SK-N-SH (cell line): ENCODE measurements around the gene CLEC1B. TPM values are rescaled to one million over a fixed set of nuclear protein-coding genes. Genes with fewer than 3 reads are reported as not detected.
"Not testable (repeated sequence)": the region's sequence is repeated elsewhere in the genome, so short reads cannot be mapped to it uniquely, and the experiment has no call there.

Experiments
- CTCF ChIA-PET: fragments of 300-600, 350-600 bp; formaldehyde crosslinking; extraction: SDS; loops from one replicate; lab custom pipeline; 2021; lab: Yijun Ruan, JAX
- POLR2A ChIA-PET: fragments of 350-600 bp; sonication (Branson Sonifier 250); formaldehyde crosslinking; extraction: SDS; loops from one replicate; lab custom pipeline; 2020; ENCODE audit warnings: antibody characterized with exemption, inconsistent platforms; lab: Yijun Ruan, JAX
- DNase-seq: peaks from one replicate; pipeline ENCODE4 v3.0.0; 2012
- H2AFZ ChIP-seq: fragments of 200-600 bp; sonication (generic); 2 replicates; pipeline ENCODE4 v1.8.1; 2016; ENCODE audit warnings: antibody characterized with exemption, mild to moderate bottlenecking, low read depth
- H3F3A ChIP-seq: fragments of 200-600 bp; sonication (generic); replicated peaks from 2 replicates; pipeline ENCODE3; 2016; ENCODE audit warnings: antibody characterized with exemption, mild to moderate bottlenecking; ENCODE audit not compliant: insufficient read depth
- H3K27ac ChIP-seq, 2 experiments: fragments of 200-500 bp in 1 of 2; fragments of 200-600 bp in 1 of 2; sonication (Bioruptor generic) in 1 of 2; sonication (generic), shearing (Covaris generic) in 1 of 2; 2 replicates each; pipeline versions ENCODE4 v1.5.1 to v1.6.1; 2014 to 2016; ENCODE audit warnings: low read depth in 2 of 2, inconsistent platforms in 1 of 2, low read length in 1 of 2, mild to moderate bottlenecking in 1 of 2, mixed read lengths in 1 of 2
- H3K27me3 ChIP-seq: fragments of 200-600 bp; sonication (generic), shearing (Covaris generic); 2 replicates; pipeline ENCODE4 v1.6.1; 2016; ENCODE audit warnings: mixed run types; ENCODE audit not compliant: insufficient read depth
- H3K36me3 ChIP-seq, 2 experiments: fragments of 200-500 bp in 1 of 2; fragments of 200-600 bp in 1 of 2; sonication (Bioruptor generic) in 1 of 2; sonication (generic) in 1 of 2; replicated peaks in 1 of 2; 2 replicates each; pipeline versions ENCODE3 to v1.5.1; 2014 to 2016; ENCODE audit warnings: low read length in 1 of 2, mild to moderate bottlenecking in 1 of 2; ENCODE audit not compliant: insufficient read depth in 2 of 2, control insufficient read depth in 1 of 2
- H3K4me1 ChIP-seq, 2 experiments: fragments of 200-500 bp in 1 of 2; fragments of 200-600 bp in 1 of 2; sonication (Bioruptor generic) in 1 of 2; sonication (generic), shearing (Covaris generic) in 1 of 2; 2 replicates each; pipeline versions ENCODE4 v1.5.1 to v1.6.1; 2014 to 2016; ENCODE audit warnings: low read depth in 1 of 2, low read length in 1 of 2, mixed run types in 1 of 2; ENCODE audit not compliant: insufficient read depth in 2 of 2, control insufficient read depth in 1 of 2
- H3K4me2 ChIP-seq: fragments of 200-600 bp; sonication (generic), shearing (Covaris generic); 2 replicates; pipeline ENCODE4 v1.6.1; 2017; ENCODE audit warnings: mixed run types
- H3K4me3 ChIP-seq, 2 experiments: fragments of 200-500 bp in 1 of 2; fragments of 200-600 bp in 1 of 2; sonication (Bioruptor generic) in 1 of 2; sonication (generic), shearing (Covaris generic) in 1 of 2; 2 replicates each; pipeline versions ENCODE4 v1.5.1 to v1.8.1; 2014 to 2016; ENCODE audit warnings: low read depth in 2 of 2, inconsistent platforms in 1 of 2, low read length in 1 of 2, mild to moderate bottlenecking in 1 of 2, mixed read lengths in 1 of 2, moderate library complexity in 1 of 2
- H3K79me2 ChIP-seq: fragments of 200-600 bp; sonication (generic); 2 replicates; pipeline ENCODE4 v1.8.1; 2017; ENCODE audit warnings: mild to moderate bottlenecking; ENCODE audit not compliant: insufficient read depth
- H3K9ac ChIP-seq: fragments of 200-600 bp; sonication (generic); 2 replicates; pipeline ENCODE4 v1.6.1; 2017; ENCODE audit warnings: mixed run types
- H3K9me2 ChIP-seq: fragments of 200-600 bp; sonication (generic); 2 replicates; pipeline ENCODE4 v1.6.1; 2017; ENCODE audit warnings: mixed run types
- H3K9me3 ChIP-seq: fragments of 200-600 bp; sonication (generic); 2 replicates; pipeline ENCODE4 v1.6.1; 2017; ENCODE audit warnings: mixed run types, mild to moderate bottlenecking, moderate library complexity
- H4K20me1 ChIP-seq: fragments of 200-600 bp; sonication (generic); 2 replicates; pipeline ENCODE4 v1.6.1; 2017; ENCODE audit warnings: mild to moderate bottlenecking, mixed run types; ENCODE audit not compliant: insufficient read depth
- EP300 ChIP-seq, 2 experiments: IDR thresholded peaks; 2 replicates each; pipeline versions ENCODE4 v1.4.0 to v1.6.1; 2012; ENCODE audit warnings: borderline replicate concordance in 1 of 2, low read depth in 1 of 2, low read length in 1 of 2
- FOXJ3 ChIP-seq: sonication (generic); formaldehyde crosslinking; IDR thresholded peaks from 2 replicates; pipeline ENCODE4 v1.5.1; 2020; ENCODE audit warnings: mild to moderate bottlenecking, missing genetic modification reagents
- FOXM1 ChIP-seq: IDR thresholded peaks from 2 replicates; pipeline ENCODE4 v1.4.0; 2012; ENCODE audit warnings: low read depth, mild to moderate bottlenecking
- GABPA ChIP-seq: IDR thresholded peaks from 2 replicates; pipeline ENCODE4 v1.4.0; 2012; ENCODE audit warnings: low read depth, mild to moderate bottlenecking
- IRF3 ChIP-seq: fragments of 150-350 bp; IDR thresholded peaks from 2 replicates; pipeline ENCODE4 v1.6.1; 2016; ENCODE audit warnings: mild to moderate bottlenecking, low read depth, low read length
- MAX ChIP-seq: IDR thresholded peaks from 2 replicates; pipeline ENCODE4 v1.4.0; 2012; ENCODE audit warnings: low read depth
- MEF2A ChIP-seq: IDR thresholded peaks from 2 replicates; pipeline ENCODE4 v1.4.0; 2012; ENCODE audit warnings: low read depth, borderline replicate concordance
- MXI1 ChIP-seq: IDR thresholded peaks from 2 replicates; pipeline ENCODE4 v1.6.1; 2012; ENCODE audit warnings: mild to moderate bottlenecking, low read depth, low read length, improper control_type of control experiment
- PBX3 ChIP-seq: IDR thresholded peaks from 2 replicates; pipeline ENCODE4; 2012
- POLR2AphosphoS5 ChIP-seq: IDR thresholded peaks from 2 replicates; pipeline ENCODE4 v1.6.1; 2012; ENCODE audit warnings: low read depth, low read length
- REST ChIP-seq: IDR thresholded peaks from 2 replicates; pipeline ENCODE4 v1.6.1; 2012; ENCODE audit warnings: mild to moderate bottlenecking, low read depth, low read length, moderate library complexity
- TAF1 ChIP-seq: IDR thresholded peaks from 2 replicates; pipeline ENCODE4 v1.6.1; 2012; ENCODE audit warnings: low read depth, mild to moderate bottlenecking, low read length, moderate library complexity, borderline replicate concordance
- TEAD4 ChIP-seq: IDR thresholded peaks from 2 replicates; pipeline ENCODE4 v1.4.0; 2012; ENCODE audit warnings: mild to moderate bottlenecking, borderline replicate concordance; ENCODE audit not compliant: insufficient read depth
- USF1 ChIP-seq: IDR thresholded peaks from 2 replicates; pipeline ENCODE4 v1.4.0; 2012; ENCODE audit warnings: low read depth, borderline replicate concordance
- YY1 ChIP-seq: IDR thresholded peaks from 2 replicates; pipeline ENCODE4 v1.4.0; 2012; ENCODE audit warnings: low read depth, mild to moderate bottlenecking
- ZBTB33 ChIP-seq: IDR thresholded peaks from 2 replicates; pipeline ENCODE4 v1.4.0; 2012; ENCODE audit warnings: low read depth, borderline replicate concordance
- WGBS: methylation state at CpG from one replicate; pipeline ENCODE4 v1.1.6; 2017; ENCODE audit warnings: low lambda C conversion rate; 5-methylcytosine and 5-hydroxymethylcytosine counted together
- polyA plus RNA-seq, 3 experiments: library from polyadenylated mRNA; depleted of rRNA; stranded (reverse); fragments of >200 nt; gene quantifications; 2 replicates each; pipeline ENCODE4 v1.2.3, GENCODE V29; 2012

Gene CLEC1B
- polyA plus RNA-seq, 1 of the 3 experiments (the other 2 are of a cell fraction), result not detected

GRCh38 chr12:9977916-9978315, 21.0 kb downstream of the CLEC1B start:
- Histone ChIP-seq H3K27ac (no peak overlapping the region), H2AFZ (no peak overlapping the region), H3K4me3 (no peak overlapping the region), H4K20me1 (no peaks in the 10 kb centered on the region), H3K36me3 (no peaks in the 10 kb centered on the region), H3K27me3 (no peaks in the 10 kb centered on the region), H3K9ac (no peak overlapping the region), H3K4me1 (no peaks in the 10 kb centered on the region), H3K79me2 (no peaks in the 10 kb centered on the region), H3F3A (no peaks in the 10 kb centered on the region), H3K9me3 (no peaks in the 10 kb centered on the region), H3K9me2 (no peaks in the 10 kb centered on the region), H3K4me2 (no peak overlapping the region)
- CTCF ChIA-PET, result interaction anchor here (0.5 kb wide), 1 partner anchor 654 kb away, joined by 3 read pairs; no protein-coding TSS in a partner anchor
- no peak for DNase-seq
- POLR2A ChIA-PET, result no interaction called here
- TF ChIP-seq USF1 (no peak), FOXJ3 (CRISPR knock-in tag) (no peak), IRF3 (no peak), GABPA (no peak), PBX3 (no peak), MXI1 (no peak), TAF1 (no peak), MAX (no peak), REST (no peak), TEAD4 (no peak), POLR2AphosphoS5 (no peak), ZBTB33 (no peak), EP300 (IDR thresholded peaks at IDR 0.05; ENCODE audit: borderline replicate concordance in 1 of 2, low read depth in 1 of 2, low read length in 1 of 2) (no peak), YY1 (no peak), MEF2A (no peak), FOXM1 (no peak)

GRCh38 chr12:9976626-9977025, 22.3 kb downstream of the CLEC1B start:
- H3K4me3 ChIP-seq, H2AFZ ChIP-seq, H3K9ac ChIP-seq, H3K9me2 ChIP-seq, POLR2A ChIA-PET, DNase-seq, H3F3A ChIP-seq, H3K27me3 ChIP-seq, H3K79me2 ChIP-seq, H4K20me1 ChIP-seq, H3K9me3 ChIP-seq, H3K4me2 ChIP-seq, H3K4me1 ChIP-seq, H3K36me3 ChIP-seq, CTCF ChIA-PET, H3K27ac ChIP-seq: not testable (repeated sequence)
- WGBS, result 1% methylated on average over 5 of the region's 5 CpGs
